ENCODE results near the gene RNASE1.
"Not testable (repeated sequence)": the region's sequence is repeated elsewhere in the genome, so short reads cannot be mapped to it uniquely, and the experiment has no call there.

RNASE1 gene

DNA sequence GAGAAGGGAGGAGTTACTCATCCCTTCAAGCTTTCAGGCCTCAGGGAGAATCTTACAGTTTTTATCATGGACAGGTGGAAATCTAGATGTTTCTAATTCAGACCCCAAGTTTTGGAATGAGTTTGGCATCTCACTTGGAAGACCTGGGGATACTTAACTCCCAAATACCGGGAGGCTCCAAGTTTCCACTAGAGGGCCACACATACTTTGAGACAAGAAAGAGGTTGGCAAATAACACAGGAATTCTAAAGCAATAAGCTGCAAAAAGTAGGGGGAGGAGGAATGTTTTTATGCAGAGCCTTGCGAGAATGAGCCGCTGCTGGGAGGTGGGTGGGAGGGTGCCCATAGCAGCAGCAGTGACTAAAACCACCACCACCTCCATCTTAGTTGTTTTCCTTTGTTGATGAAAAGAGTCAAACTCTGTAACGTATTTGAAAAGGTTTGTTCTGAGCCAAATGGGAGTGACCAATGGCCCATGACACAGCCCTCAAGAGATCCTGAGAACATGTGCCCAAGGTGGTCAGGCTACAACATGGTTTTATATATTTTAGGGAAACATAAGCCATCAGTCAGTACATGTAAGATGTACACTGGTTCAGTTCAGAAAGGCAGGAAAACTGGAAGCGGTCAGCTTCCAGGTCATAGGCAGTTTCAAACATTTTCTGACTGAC, 34.2 kb upstream of the RNASE1 start:
- DNase-seq (ENCODE audit: low read depth) = no peak

DNA sequence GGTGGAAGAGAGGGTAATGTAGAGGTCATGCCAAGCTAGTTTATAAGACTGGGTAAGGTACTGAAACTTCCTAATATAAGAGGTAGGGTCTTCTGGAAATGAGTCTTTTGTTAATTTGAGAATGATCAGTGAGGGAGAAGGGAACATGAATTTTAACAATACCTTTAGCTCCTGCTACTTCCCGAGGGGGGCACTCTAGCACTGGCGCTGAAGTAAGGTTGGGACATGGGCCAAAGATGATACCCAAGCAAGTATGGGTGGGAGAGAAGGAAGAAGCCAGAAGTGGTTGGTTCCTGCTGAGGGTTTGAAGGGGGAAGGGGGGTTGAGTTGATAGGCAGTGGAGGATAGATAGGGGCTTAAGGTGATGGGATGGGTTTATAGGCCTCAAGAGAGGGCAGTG, 32.3 kb upstream of the RNASE1 start:
- H3K4me3 ChIP-seq (ENCODE audit: low read depth, low read length) = no peak overlapping the region
- TF ChIP-seq, protein P1, sequence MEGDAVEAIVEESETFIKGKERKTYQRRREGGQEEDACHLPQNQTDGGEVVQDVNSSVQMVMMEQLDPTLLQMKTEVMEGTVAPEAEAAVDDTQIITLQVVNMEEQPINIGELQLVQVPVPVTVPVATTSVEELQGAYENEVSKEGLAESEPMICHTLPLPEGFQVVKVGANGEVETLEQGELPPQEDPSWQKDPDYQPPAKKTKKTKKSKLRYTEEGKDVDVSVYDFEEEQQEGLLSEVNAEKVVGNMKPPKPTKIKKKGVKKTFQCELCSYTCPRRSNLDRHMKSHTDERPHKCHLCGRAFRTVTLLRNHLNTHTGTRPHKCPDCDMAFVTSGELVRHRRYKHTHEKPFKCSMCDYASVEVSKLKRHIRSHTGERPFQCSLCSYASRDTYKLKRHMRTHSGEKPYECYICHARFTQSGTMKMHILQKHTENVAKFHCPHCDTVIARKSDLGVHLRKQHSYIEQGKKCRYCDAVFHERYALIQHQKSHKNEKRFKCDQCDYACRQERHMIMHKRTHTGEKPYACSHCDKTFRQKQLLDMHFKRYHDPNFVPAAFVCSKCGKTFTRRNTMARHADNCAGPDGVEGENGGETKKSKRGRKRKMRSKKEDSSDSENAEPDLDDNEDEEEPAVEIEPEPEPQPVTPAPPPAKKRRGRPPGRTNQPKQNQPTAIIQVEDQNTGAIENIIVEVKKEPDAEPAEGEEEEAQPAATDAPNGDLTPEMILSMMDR (IDR thresholded peaks at IDR 0.05; ENCODE audit: low read depth, low read length, missing control alignments) = no peak
- no peak for DNase-seq (ENCODE audit: low read depth)

More for the DNA sequence above, 34.2 kb upstream of the RNASE1 start:
- no peak overlapping the region for H3K4me3 ChIP-seq (ENCODE audit: low read depth, low read length)
- TF ChIP-seq, protein P1 (IDR thresholded peaks at IDR 0.05; ENCODE audit: low read depth, low read length, missing control alignments) = no peak

DNA sequence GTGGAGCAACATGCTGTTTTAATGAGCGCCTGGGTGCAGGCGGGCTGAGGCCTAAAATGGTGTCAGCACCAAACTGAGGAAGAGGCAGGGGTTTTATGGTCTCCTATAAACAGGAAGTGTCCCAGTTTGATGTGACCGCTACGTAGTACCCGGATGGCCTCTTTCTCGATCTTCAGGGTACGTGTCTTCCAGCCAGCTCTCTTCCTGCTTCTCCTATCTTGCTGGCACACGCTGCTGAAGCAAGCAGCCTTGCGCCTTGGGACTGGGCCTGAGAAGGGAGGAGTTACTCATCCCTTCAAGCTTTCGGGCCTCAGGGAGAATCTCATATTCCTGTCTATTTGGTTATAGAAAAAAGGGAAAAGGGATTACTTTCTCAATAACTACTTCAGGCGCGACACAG, 28.2 kb upstream of the RNASE1 start:
- DNase-seq (ENCODE audit: low read depth) = no peak
- no peak overlapping the region for H3K4me3 ChIP-seq (ENCODE audit: low read depth, low read length)
- TF ChIP-seq, protein P1 (IDR thresholded peaks at IDR 0.05; ENCODE audit: low read depth, low read length, missing control alignments) = no peak

DNA sequence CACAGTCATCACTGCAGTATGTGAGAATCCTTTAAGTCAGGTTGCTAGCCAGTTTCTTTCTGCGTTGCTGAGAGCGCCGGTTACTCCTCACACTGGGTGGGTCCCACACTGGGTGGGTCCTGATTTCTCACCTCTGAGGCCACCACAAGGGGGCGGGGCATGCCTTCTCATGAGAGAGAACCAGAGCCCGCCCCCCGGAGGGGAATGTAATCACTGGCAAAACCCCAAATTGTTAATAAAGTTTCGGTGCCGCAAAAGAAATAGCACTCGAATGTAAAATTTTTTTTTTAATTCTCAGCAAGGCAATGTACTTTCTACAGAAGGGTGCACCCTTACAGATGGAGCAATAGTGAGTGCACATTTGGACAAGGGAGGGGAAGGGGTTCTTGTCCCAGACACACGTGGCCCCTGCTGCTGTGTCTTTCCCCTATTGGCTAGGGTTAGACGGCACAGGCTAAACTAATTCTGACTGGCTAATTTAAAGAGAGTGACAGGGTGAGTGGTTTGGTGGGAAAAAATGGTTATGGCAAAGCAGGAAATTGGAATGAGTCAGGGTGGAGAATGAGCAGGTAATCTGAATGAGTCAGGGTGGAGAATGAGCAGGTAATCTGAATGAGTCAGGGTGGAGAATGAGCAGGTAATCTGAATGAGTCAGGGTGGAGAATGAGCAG, 25.5 kb upstream of the RNASE1 start:
- DNase-seq (ENCODE audit: low read depth); H3K4me3 ChIP-seq (ENCODE audit: low read depth, low read length): not testable (repeated sequence)

DNA sequence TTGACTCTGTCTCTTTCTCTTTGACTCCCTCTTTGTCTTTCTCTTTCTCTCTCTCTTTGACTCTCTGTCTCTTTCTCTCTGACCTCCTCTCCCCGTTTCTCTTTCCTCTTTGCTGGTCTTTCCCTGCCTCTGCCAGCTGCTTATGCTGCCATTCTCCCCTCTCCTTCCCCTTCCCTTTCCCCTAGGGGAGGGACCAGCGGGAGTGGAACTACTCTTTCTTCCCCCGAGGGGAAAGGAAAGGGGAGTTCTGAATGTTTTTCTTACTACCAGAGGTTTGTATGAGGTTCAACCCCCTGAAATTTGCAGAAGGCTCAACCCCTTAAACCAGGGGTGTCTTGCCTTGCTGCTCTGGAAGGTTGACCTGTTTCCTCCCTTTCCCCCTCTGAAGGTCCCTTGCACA, 24.7 kb upstream of the RNASE1 start:
- DNase-seq (ENCODE audit: low read depth) = no peak
- H3K4me3 ChIP-seq (ENCODE audit: low read depth, low read length) = no peak overlapping the region
- TF ChIP-seq, protein P1 (IDR thresholded peaks at IDR 0.05; ENCODE audit: low read depth, low read length, missing control alignments) = no peak

DNA sequence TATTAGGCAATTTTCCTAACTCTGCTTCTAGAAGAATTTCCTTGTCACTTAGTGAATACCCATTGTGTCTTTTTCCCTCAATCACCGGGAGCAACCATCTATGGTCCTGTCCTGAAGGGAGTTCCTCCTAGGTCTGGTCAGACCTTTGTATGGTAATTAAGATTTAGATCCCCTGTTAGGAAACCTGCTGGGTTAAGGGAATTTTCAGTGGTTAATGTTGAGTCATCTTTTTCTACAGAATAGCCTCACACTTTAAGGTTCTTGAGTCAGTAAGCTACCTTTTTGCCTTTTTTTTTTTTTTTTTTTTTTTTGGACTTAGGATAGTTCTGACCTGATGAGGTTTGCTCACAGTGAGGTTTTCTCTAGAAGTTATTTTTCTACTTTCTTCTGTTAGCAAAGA, 24.0 kb upstream of the RNASE1 start:
- H3K4me3 ChIP-seq (ENCODE audit: low read depth, low read length) = not testable (repeated sequence)

DNA sequence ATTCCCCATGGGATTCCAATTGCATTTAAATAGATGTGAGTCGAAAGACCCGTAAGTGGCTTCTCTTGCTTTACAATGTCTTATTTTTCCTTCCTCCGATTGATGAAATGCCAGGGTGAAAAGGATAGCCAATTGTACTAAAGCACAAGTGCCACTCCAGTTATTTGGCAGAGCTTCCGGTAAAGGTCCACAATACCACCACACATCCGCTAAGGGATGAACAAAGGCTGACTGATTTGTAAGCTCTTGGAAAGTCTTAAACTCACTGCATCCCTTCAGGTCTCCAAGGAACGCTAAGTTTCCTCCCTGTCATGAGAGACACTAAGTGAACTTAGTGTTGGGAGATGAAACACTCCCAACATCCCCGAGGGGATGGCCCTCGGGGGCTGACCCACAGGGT, 21.2 kb upstream of the RNASE1 start:
- H3K4me3 ChIP-seq (ENCODE audit: low read depth, low read length) = no peak overlapping the region
- TF ChIP-seq, protein P1 (IDR thresholded peaks at IDR 0.05; ENCODE audit: low read depth, low read length, missing control alignments) = no peak
- DNase-seq (ENCODE audit: low read depth) = no peak

More for the DNA sequence above, 24.0 kb upstream of the RNASE1 start:
- DNase-seq (ENCODE audit: low read depth) = not testable (repeated sequence)

DNA sequence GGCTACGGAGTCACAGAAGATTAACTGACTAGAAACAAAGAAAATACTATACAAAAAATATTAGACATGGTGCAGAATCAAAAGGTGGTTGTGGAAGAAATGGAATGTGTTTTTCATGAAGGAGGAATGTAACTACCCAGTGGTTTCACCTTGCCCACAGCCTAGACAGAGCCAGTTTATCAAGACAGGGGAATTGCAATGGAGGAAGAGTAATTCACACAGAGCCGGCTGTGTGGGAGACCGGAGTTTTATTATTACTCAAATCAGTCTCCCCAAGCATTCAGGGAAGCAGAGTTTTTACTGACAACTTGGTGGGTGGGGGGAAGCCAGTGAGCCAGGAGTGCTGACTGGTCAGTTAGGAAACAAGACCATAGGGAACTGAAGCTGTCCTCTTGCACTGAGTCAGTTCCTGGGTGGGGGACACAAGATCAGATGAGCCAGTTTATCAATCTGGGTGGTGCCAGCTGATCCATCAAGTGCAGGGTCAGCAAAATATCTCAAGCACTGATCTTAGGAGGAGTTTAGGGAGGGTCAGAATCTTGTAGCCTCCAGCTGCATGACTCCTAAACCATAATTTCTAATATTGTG, 19.0 kb upstream of the RNASE1 start:
- DNase-seq (ENCODE audit: low read depth); H3K4me3 ChIP-seq (ENCODE audit: low read depth, low read length): not testable (repeated sequence)
